Liver (tissue), 9 donors: Measurements from ENCODE around the gene ZNF555. TPM values are rescaled to one million over a fixed set of nuclear protein-coding genes. Genes with fewer than 3 reads are reported as not detected.

Experiments
- DNase-seq: peaks from one replicate; pipeline ENCODE4 v3.0.0-alpha.2; 2017; ENCODE audit warnings: low spot score
- H3K27ac ChIP-seq, 2 donors: one replicate each; pipeline ENCODE4 v1.7.0; 2013; ENCODE audit warnings: inconsistent platforms in 2 of 2, low read length in 2 of 2, control low read depth in 1 of 2, low read depth in 1 of 2, mild to moderate bottlenecking in 1 of 2
- H3K27me3 ChIP-seq, 4 donors: one replicate each; pipeline versions ENCODE4 v1.6.1 to v1.7.0; 2013; ENCODE audit warnings: low read length in 3 of 4, inconsistent platforms in 1 of 4, mild to moderate bottlenecking in 1 of 4, moderate library complexity in 1 of 4; ENCODE audit not compliant: control insufficient read depth in 4 of 4, insufficient read depth in 4 of 4
- H3K36me3 ChIP-seq, 4 donors: one replicate each; pipeline versions ENCODE4 v1.6.1 to v1.7.0; 2013; ENCODE audit warnings: low read length in 3 of 4, mild to moderate bottlenecking in 3 of 4, low read depth in 1 of 4, moderate library complexity in 1 of 4; ENCODE audit not compliant: control insufficient read depth in 4 of 4, insufficient read depth in 3 of 4
- H3K4me1 ChIP-seq, 4 donors: one replicate each; pipeline versions ENCODE4 v1.6.1 to v1.7.0; 2013; ENCODE audit warnings: low read length in 3 of 4, mild to moderate bottlenecking in 3 of 4, moderate library complexity in 1 of 4; ENCODE audit not compliant: control insufficient read depth in 4 of 4, insufficient read depth in 4 of 4
- H3K4me3 ChIP-seq, 3 donors: one replicate each; pipeline versions ENCODE4 v1.6.1 to v1.7.0; 2013; ENCODE audit warnings: low read length in 3 of 3, control low read depth in 1 of 3, low read depth in 1 of 3, mild to moderate bottlenecking in 1 of 3
- H3K9ac ChIP-seq, 2 donors: one replicate each; pipeline ENCODE4 v1.7.0; 2013; ENCODE audit warnings: low read length in 2 of 2, mild to moderate bottlenecking in 2 of 2, moderate library complexity in 2 of 2, control low read depth in 1 of 2, low read depth in 1 of 2
- H3K9me3 ChIP-seq, 4 donors: one replicate each; pipeline versions ENCODE4 v1.6.1 to v1.7.0; 2013; ENCODE audit warnings: low read length in 3 of 4; ENCODE audit not compliant: control insufficient read depth in 4 of 4
- ATF3 ChIP-seq: IDR thresholded peaks from 2 replicates; pipeline ENCODE4 v1.6.1; 2016; ENCODE audit warnings: antibody characterized with exemption
- EGR1 ChIP-seq, 2 donors: IDR thresholded peaks; 2 replicates each; pipeline ENCODE4 v1.6.1; 2016 to 2018; ENCODE audit warnings: antibody characterized with exemption in 2 of 2, low read depth in 2 of 2
- FOXA2 ChIP-seq: IDR thresholded peaks from 2 replicates; pipeline ENCODE4 v1.6.1; 2016; ENCODE audit warnings: antibody characterized with exemption
- GABPA ChIP-seq, 2 donors: IDR thresholded peaks in 1 of 2; conservative IDR thresholded peaks in 1 of 2; 2 replicates each; pipeline ENCODE4 v1.6.1; 2016; ENCODE audit warnings: antibody characterized with exemption in 2 of 2, mild to moderate bottlenecking in 1 of 2, moderate library complexity in 1 of 2
- HNF4A ChIP-seq, 2 donors: conservative IDR thresholded peaks; 2 replicates each; pipeline ENCODE4 v1.6.1; 2016; ENCODE audit warnings: antibody characterized with exemption in 2 of 2, mild to moderate bottlenecking in 2 of 2
- MAX ChIP-seq: IDR thresholded peaks from 2 replicates; pipeline ENCODE4 v1.6.1; 2016; ENCODE audit warnings: antibody characterized with exemption
- RXRA ChIP-seq, 2 donors: IDR thresholded peaks; 2 replicates each; pipeline ENCODE4 v1.6.1; 2017 to 2018; ENCODE audit warnings: antibody characterized with exemption in 2 of 2, mild to moderate bottlenecking in 1 of 2
- SP1 ChIP-seq: IDR thresholded peaks from 2 replicates; pipeline ENCODE4 v1.6.1; 2018; ENCODE audit warnings: antibody characterized with exemption, mild to moderate bottlenecking
- TAF1 ChIP-seq: conservative IDR thresholded peaks from 2 replicates; pipeline ENCODE4 v1.6.1; 2016; ENCODE audit warnings: antibody characterized with exemption, mild to moderate bottlenecking
- WGBS: extraction: QIAGEN DNeasy Blood & Tissue Kit; methylation state at CpG from one replicate; pipeline ENCODE4 v1.1.7; 2013; 5-methylcytosine and 5-hydroxymethylcytosine counted together
- polyA plus RNA-seq, 2 donors: library from polyadenylated mRNA; stranded (reverse) in 1 of 2; unstranded in 1 of 2; fragments of 200-250 nt in 1 of 2; fragments of >200 nt in 1 of 2; fragmentation: Nextera tagmentation in 1 of 2; extraction: Ambion mirVana in 1 of 2; gene quantifications; one replicate each; pipeline versions ENCODE4 v1.2.1 to v1.2.3, GENCODE V29; 2013 to 2015
- total RNA-seq, 2 donors: library from RNA; depleted of rRNA; stranded (reverse); fragments of >200 nt; gene quantifications; one replicate each; pipeline ENCODE4 v1.2.3, GENCODE V29; 2014
- donor health status: healthy.
- donor health status: healthy.
- donor health status: healthy.
- donor health status: healthy.
- donor health status: healthy.

Gene ZNF555
- total and polyA plus RNA-seq, 4 donors = 1.3 to 2.8 (median 2.2) TPM

- TF ChIP-seq ATF3 (no peak), GABPA (IDR thresholded peaks at IDR 0.05 in 1 of 2, conservative IDR thresholded peaks at IDR 0.05 in 1 of 2) (no peak)
These were observed 30.0 kb upstream of the ZNF555 start (continued) for GRCh38 chr19:2811221-2811722.

GRCh38 chr19:2811735-2812413, 29.4 kb upstream of the ZNF555 start:
- H3K4me1 ChIP-seq = peaks cover 5 to 34% (median 23%) of the 10 kb centered on the region in 4 donors
- peak overlapping the region in 1 of 2 donors; percentile 52 for H3K9ac ChIP-seq
- TF ChIP-seq RXRA (IDR thresholded peaks at IDR 0.05) (peak in 1 of 2 donors; percentile 22), SP1 (no peak), EGR1 (IDR thresholded peaks at IDR 0.05; ENCODE audit: low read depth in 2 of 2) (no peak)
- 55% methylated on average over 34 of the region's 34 CpGs for WGBS
- H3K4me3 ChIP-seq = peak overlapping the region; percentile 37 to 42 (median 40)
- H3K9me3 ChIP-seq = no peaks in the 10 kb centered on the region
- H3K36me3 ChIP-seq = peaks cover 0 to 22% (median 6%) of the 10 kb centered on the region in 4 donors
- H3K27me3 ChIP-seq = no peaks in the 10 kb centered on the region
- no peak for DNase-seq
- H3K27ac ChIP-seq = peak overlapping the region; percentile 57 to 82

- Histone ChIP-seq H3K36me3 (peaks cover 0 to 18% (median 5%) of the 10 kb centered on the region in 4 donors), H3K27ac (peak overlapping the region in 1 of 2 donors; percentile 82), H3K9me3 (no peaks in the 10 kb centered on the region), H3K9ac (peak overlapping the region in 1 of 2 donors; percentile 52), H3K4me1 (peaks cover 5 to 34% (median 23%) of the 10 kb centered on the region in 4 donors), H3K27me3 (no peaks in the 10 kb centered on the region), H3K4me3 (peak overlapping the region in 1 of 3 donors; percentile 40)
- DNase-seq = no peak
- 93% methylated on average over 37 of the region's 37 CpGs for WGBS
- TF ChIP-seq MAX (no peak), ATF3 (no peak), FOXA2 (no peak)
These were observed 28.7 kb upstream of the ZNF555 start for GRCh38 chr19:2812414-2813234.

- H3K4me3 ChIP-seq = no peak overlapping the region
- TF ChIP-seq TAF1 (no peak), HNF4A (conservative IDR thresholded peaks at IDR 0.05) (peak; percentile 44 to 56)
- DNase-seq = no peak
These were observed 27.8 kb upstream of the ZNF555 start for GRCh38 chr19:2813235-2814160.

More at GRCh38 chr19:2813235-2814160, 27.8 kb upstream of the ZNF555 start:
- H3K27ac ChIP-seq = no peak overlapping the region
- H3K36me3 ChIP-seq = peaks cover 0 to 12% (median 4%) of the 10 kb centered on the region in 4 donors
- H3K27me3 ChIP-seq = no peaks in the 10 kb centered on the region
- H3K9me3 ChIP-seq = no peaks in the 10 kb centered on the region
- WGBS = 79% methylated on average over 35 of the region's 35 CpGs
- H3K4me1 ChIP-seq = peaks cover 5 to 34% (median 23%) of the 10 kb centered on the region in 4 donors
- H3K9ac ChIP-seq = no peak overlapping the region
